OCI-LY1 (cell line): ENCODE measurements around the gene DUOXA1.

ENCODE experiments used
- H2AFZ ChIP-seq: fragments of 200-600 bp; sonication (generic), shearing (Covaris generic); 2 replicates; pipeline ENCODE4 v1.6.0; 2014; ENCODE audit warnings: antibody characterized with exemption, mild to moderate bottlenecking, low read length
- H3F3A ChIP-seq: fragments of 200-600 bp; sonication (generic), shearing (Covaris generic); 2 replicates; pipeline ENCODE4 v1.6.0; 2014; ENCODE audit warnings: mild to moderate bottlenecking, antibody characterized with exemption, low read length, moderate library complexity; ENCODE audit not compliant: insufficient read depth
- H3K27ac ChIP-seq: fragments of 200-600 bp; sonication (generic); 2 replicates; pipeline ENCODE4 v1.5.1; 2014; ENCODE audit warnings: low read length, mixed run types, mild to moderate bottlenecking, low read depth; ENCODE audit not compliant: poor library complexity, severe bottlenecking
- H3K27me3 ChIP-seq: fragments of 200-600 bp; sonication (generic); 2 replicates; pipeline ENCODE4 v1.6.0; 2014; ENCODE audit warnings: antibody characterized with exemption, mild to moderate bottlenecking, low read length, moderate library complexity; ENCODE audit not compliant: insufficient read depth
- H3K36me3 ChIP-seq: fragments of 200-600 bp; sonication (generic); 2 replicates; pipeline ENCODE4 v1.6.1; 2014; ENCODE audit warnings: mild to moderate bottlenecking, antibody characterized with exemption, low read length, moderate library complexity, mixed read lengths; ENCODE audit not compliant: insufficient read depth
- H3K4me1 ChIP-seq: fragments of 200-600 bp; sonication (generic); 2 replicates; pipeline ENCODE4 v1.5.1; 2014; ENCODE audit warnings: mild to moderate bottlenecking, low read length, moderate library complexity; ENCODE audit not compliant: insufficient read depth, severe bottlenecking
- H3K4me2 ChIP-seq: fragments of 200-600 bp; sonication (generic), shearing (Covaris generic); 2 replicates; pipeline ENCODE4 v1.6.1; 2014; ENCODE audit warnings: low read length
- H3K4me3 ChIP-seq: fragments of 200-600 bp; sonication (generic); 2 replicates; pipeline ENCODE4 v1.5.1; 2014; ENCODE audit warnings: low read length, low read depth, mild to moderate bottlenecking, mixed read lengths; ENCODE audit not compliant: poor library complexity, severe bottlenecking
- H3K79me2 ChIP-seq: fragments of 200-600 bp; shearing (Covaris generic); 2 replicates; pipeline ENCODE4 v1.6.1; 2016; ENCODE audit warnings: mixed run types, low read length, mixed read lengths; ENCODE audit not compliant: insufficient read depth
- H3K9ac ChIP-seq: fragments of 200-600 bp; sonication (generic), shearing (Covaris generic); 2 replicates; pipeline ENCODE4 v1.6.1; 2014; ENCODE audit warnings: mild to moderate bottlenecking, low read length, mixed read lengths
- H3K9me2 ChIP-seq: fragments of 200-600 bp; sonication (generic), shearing (Covaris generic); 2 replicates; pipeline ENCODE4 v1.6.1; 2014; ENCODE audit warnings: low read depth, mild to moderate bottlenecking, low read length, mixed read lengths
- H3K9me3 ChIP-seq: fragments of 200-600 bp; shearing (Covaris generic); 2 replicates; pipeline ENCODE4 v1.6.1; 2014; ENCODE audit warnings: low read length, mixed read lengths
- H4K20me1 ChIP-seq: fragments of 200-600 bp; sonication (generic), shearing (Covaris generic); 2 replicates; pipeline ENCODE4 v1.6.0; 2016; ENCODE audit warnings: mild to moderate bottlenecking, low read length; ENCODE audit not compliant: insufficient read depth
- EZH2 ChIP-seq: fragments of 200-600 bp; sonication (generic), shearing (Covaris generic); IDR thresholded peaks from 2 replicates; pipeline ENCODE4 v1.8.0; 2017; ENCODE audit warnings: borderline replicate concordance, mixed run types, mild to moderate bottlenecking, antibody characterized with exemption, low read length, moderate library complexity, mixed read lengths
- TF ChIP-seq, protein P1 (sequence below): fragments of 200-600 bp; sonication (generic), shearing (Covaris generic); IDR thresholded peaks from 2 replicates; pipeline ENCODE4 v1.5.1; 2017; ENCODE audit warnings: mild to moderate bottlenecking, antibody characterized with exemption, low read length, moderate library complexity, mixed read lengths

Gene DUOXA1

DNA sequence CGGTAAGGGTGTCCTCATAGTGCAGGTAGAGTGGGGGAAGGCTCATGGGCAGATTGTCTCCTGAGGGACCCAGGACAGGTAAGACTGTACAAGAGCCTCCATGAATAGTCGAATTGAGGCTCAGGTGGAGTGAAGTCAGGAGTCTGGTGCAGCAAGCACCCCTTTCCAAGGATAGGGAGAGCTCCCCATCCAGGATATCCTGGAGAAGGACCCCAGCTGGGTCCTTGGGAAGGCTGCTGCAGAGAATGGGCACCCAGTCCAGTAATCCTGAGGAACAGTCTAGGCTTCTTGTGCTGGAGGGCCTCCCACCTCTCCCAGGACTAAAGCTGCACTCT lies 15.0 kb downstream of the DUOXA1 start:
- H2AFZ ChIP-seq = no peak overlapping the region
- peak overlapping the region; percentile 54 for H3K4me3 ChIP-seq
- H3K9ac ChIP-seq = no peak overlapping the region; the same call in 1 of the 2 replicates
- peak overlapping the region; percentile 56; the same call in 1 of the 2 replicates for H3K4me2 ChIP-seq
- no peak for TF ChIP-seq EZH2
- TF ChIP-seq, protein P1, sequence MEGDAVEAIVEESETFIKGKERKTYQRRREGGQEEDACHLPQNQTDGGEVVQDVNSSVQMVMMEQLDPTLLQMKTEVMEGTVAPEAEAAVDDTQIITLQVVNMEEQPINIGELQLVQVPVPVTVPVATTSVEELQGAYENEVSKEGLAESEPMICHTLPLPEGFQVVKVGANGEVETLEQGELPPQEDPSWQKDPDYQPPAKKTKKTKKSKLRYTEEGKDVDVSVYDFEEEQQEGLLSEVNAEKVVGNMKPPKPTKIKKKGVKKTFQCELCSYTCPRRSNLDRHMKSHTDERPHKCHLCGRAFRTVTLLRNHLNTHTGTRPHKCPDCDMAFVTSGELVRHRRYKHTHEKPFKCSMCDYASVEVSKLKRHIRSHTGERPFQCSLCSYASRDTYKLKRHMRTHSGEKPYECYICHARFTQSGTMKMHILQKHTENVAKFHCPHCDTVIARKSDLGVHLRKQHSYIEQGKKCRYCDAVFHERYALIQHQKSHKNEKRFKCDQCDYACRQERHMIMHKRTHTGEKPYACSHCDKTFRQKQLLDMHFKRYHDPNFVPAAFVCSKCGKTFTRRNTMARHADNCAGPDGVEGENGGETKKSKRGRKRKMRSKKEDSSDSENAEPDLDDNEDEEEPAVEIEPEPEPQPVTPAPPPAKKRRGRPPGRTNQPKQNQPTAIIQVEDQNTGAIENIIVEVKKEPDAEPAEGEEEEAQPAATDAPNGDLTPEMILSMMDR = no peak
- no peak overlapping the region for H3K27ac ChIP-seq
- H3K9me3 ChIP-seq = no peaks in the 10 kb centered on the region
- H3K36me3 ChIP-seq = no peaks in the 10 kb centered on the region
- no peaks in the 10 kb centered on the region for H3K9me2 ChIP-seq
- no peaks in the 10 kb centered on the region for H3K79me2 ChIP-seq
- H3K27me3 ChIP-seq = 0 out of 2 replicates have a peak, but pooled peaks cover 3% of the 10 kb centered on the region
- no peaks in the 10 kb centered on the region for H4K20me1 ChIP-seq
- H3K4me1 ChIP-seq = peaks cover 14% of the 10 kb centered on the region
- H3F3A ChIP-seq = no peaks in the 10 kb centered on the region

DNA sequence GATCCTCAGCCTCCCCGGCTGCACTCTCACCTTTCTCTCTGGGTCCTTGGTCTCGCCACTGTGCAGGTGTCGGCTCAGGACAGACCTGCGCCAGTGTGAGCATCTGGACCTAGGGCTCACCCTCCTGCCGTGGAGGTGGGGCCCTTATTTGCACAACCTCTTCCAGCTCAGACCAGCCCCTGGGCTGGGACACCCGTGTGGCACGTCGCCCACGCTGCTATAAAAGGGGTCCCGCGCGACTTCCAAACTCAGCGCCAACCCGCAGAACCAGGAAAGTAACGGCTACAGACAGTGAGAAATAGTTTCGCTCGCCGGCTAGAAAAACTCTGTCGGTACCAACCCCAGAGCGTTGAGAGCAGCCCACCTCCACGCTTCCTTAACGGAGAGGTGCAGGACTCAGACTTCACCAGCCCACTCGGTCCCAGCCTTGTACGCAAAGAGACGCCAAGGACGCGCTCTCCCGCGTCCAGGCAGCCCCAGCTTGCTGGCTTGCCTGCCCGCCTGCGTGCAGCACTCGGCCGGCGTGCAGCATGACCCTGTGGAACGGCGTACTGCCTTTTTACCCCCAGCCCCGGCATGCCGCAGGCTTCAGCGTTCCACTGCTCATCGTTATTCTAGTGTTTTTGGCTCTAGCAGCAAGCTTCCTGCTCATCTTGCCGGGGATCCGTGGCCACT lies 15.5 kb downstream of the DUOXA1 start, which contains the start of the genes DUOX2 and DUOXA2:
TSS of gene DUOX2 (minus strand) at position 97 of the 675 bp plus-strand sequence. CDS start 761 bp downstream, outside the sequence.
TSS of gene DUOXA2 (plus strand) at position 251 of the 675 bp plus-strand sequence. CDS start at position 531, 280 bp downstream.
- H3K36me3 ChIP-seq = no peaks in the 10 kb centered on the region
- peak within 1 kb of the TSS; percentile 56 for H3K4me2 ChIP-seq
- peak within 1 kb of the TSS; percentile 54 for H3K4me3 ChIP-seq
- no peaks in the 10 kb centered on the region for H3K9me2 ChIP-seq
- H4K20me1 ChIP-seq = no peaks in the 10 kb centered on the region
- peak within 1 kb of the TSS; percentile 26; the same call in 1 of the 2 replicates for H3K9ac ChIP-seq
- 0 out of 2 replicates have a peak, but pooled peaks cover 3% of the 10 kb centered on the region for H3K27me3 ChIP-seq
- no peaks in the 10 kb centered on the region for H3K79me2 ChIP-seq
- H2AFZ ChIP-seq = no peak within 1 kb of the TSS
- peaks cover 14% of the 10 kb centered on the region for H3K4me1 ChIP-seq
- TF ChIP-seq, protein P1 = no peak
- TF ChIP-seq EZH2 = no peak
- no peaks in the 10 kb centered on the region for H3F3A ChIP-seq
- H3K9me3 ChIP-seq = no peaks in the 10 kb centered on the region
- H3K27ac ChIP-seq = no peak within 1 kb of the TSS

DNA sequence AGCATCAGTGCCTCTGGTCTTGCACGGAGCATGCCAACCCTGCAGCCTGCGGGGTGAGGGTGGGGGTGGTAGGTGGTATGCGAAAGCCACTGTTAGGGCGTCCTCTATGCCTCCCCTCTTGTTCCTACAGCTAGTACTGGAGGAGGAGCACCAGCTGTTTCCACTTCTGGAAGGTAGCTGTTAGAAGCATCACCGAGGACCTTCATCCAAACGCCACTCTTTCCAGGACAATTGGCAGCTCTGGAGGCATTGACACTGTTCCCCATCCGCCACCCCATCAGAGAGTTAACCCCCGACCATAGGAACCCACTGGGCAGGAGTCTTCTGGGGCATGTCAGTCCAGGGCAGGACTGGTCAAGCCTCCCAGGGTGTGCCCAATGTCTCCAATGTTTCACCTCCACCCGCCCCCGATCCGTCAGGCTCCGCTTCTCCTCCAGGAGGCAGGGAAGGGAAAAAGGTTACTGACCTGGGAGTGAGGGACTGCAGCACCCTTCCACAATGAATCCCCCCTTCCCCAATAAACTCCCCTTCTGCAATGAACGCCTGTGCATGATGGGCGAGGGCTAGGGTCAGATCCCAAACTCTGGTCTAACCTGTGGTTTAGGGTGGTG lies 16.2 kb downstream of the DUOXA1 start:
- H3K4me3 ChIP-seq = peak overlapping the region; percentile 54
- peak overlapping the region; percentile 56; the same call in 1 of the 2 replicates for H3K4me2 ChIP-seq
- no peak overlapping the region for H3K27ac ChIP-seq
- H3K9me3 ChIP-seq = no peaks in the 10 kb centered on the region
- no peaks in the 10 kb centered on the region for H3K9me2 ChIP-seq
- H3F3A ChIP-seq = no peaks in the 10 kb centered on the region
- peaks cover 14% of the 10 kb centered on the region for H3K4me1 ChIP-seq
- no peaks in the 10 kb centered on the region for H3K36me3 ChIP-seq
- H3K79me2 ChIP-seq = no peaks in the 10 kb centered on the region
- H3K27me3 ChIP-seq = 0 out of 2 replicates have a peak, but pooled peaks cover 3% of the 10 kb centered on the region
- no peak overlapping the region for H2AFZ ChIP-seq
- H3K9ac ChIP-seq = no peak overlapping the region
- H4K20me1 ChIP-seq = no peaks in the 10 kb centered on the region
- no peak for TF ChIP-seq EZH2
